NCI-H2029 (cell line): Measurements from ENCODE around the gene INO80E.
"Not testable (repeated sequence)": the region's sequence is repeated elsewhere in the genome, so short reads cannot be mapped to it uniquely, and the experiment has no call there.

Experiments used
- DNase-seq: peaks from one replicate; lab custom pipeline; 2025; lab: John Stamatoyannopoulos, UW

Gene INO80E

GRCh38 chr16:30031477-30031918 lies 35.5 kb downstream of the INO80E start:
- no peak for DNase-seq

DNA sequence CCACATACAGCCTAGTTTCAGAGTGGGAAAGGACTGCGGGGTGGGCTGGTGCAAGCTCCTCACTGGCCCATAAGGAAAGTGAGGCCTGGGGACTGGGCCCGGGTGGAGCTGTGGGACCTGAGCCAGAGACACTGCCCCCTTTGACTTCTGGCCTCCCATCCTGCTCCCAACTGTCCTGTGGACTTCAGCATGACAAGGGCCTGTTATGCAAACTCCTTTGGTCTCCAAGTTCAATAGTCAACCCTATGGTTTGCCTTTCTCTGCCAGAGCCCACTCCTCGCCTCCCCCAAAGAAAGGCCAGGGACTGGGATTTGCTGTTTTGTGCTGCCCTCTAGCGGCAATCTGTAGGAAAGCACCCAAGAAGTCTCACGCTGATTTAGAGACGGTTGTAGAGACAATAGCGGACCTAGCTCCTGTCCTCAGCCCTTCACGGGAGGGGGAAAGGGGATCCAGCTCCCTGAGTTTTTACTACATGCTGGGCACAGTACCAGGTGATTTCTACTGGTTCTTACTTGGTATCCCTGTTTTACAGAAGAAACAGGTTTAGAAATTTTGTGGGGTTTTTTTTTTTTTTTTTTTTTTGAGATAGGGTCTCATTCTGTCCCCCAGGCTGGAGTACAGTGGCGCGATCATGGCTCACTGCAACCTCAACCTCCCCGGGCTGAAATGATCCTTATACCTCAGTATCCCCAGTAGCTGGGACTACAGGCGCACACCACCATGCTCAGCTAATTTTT lies 36.2 kb downstream of the INO80E start:
- DNase-seq = peak; percentile 45

- no peak for DNase-seq
Measured at GRCh38 chr16:30033270-30033669, 37.2 kb downstream of the INO80E start.

DNA sequence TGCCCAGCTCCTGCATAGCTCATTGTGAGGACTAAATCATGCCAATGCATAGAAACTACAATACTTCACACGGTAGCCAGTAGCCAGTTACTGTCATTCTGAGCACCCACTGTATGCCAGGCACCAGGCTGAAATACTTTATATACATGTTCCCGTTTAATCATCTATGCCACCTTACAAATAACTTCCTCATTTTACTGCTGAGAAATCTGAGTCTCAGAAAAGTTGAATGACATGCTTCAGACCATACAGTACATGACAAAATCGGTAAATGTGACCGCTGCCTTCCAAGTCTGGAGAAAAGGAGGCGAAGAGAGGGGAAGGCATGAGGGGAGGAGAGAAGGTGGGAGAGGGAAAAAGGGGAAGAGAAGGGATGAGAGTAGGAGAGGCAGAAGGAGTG lies 44.2 kb downstream of the INO80E start:
- DNase-seq = no peak

GRCh38 chr16:30040690-30041089 lies 44.6 kb downstream of the INO80E start:
- not testable (repeated sequence) for DNase-seq

GRCh38 chr16:30041841-30042240 lies 45.8 kb downstream of the INO80E start:
- DNase-seq = no peak

DNA sequence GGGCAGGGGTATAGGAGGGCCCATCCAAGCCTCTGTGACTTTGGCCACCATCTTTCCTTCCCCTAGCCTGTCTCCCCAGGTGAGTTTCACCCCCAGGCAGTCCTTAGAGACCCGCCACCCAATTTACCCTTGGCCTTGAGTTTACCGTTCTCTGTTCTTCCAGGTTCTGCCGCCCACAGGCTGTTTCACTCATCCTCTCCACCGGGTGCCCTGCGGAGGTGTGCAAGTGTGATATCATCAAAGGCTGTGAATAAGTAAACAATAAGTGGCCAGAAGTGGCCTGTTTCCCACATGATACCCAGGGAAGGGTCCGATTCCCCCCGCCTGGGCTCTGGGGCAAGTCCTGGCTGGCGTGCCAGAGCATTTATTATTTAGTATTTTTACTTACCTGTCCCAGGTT lies 50.1 kb downstream of the INO80E start:
- no peak for DNase-seq

DNA sequence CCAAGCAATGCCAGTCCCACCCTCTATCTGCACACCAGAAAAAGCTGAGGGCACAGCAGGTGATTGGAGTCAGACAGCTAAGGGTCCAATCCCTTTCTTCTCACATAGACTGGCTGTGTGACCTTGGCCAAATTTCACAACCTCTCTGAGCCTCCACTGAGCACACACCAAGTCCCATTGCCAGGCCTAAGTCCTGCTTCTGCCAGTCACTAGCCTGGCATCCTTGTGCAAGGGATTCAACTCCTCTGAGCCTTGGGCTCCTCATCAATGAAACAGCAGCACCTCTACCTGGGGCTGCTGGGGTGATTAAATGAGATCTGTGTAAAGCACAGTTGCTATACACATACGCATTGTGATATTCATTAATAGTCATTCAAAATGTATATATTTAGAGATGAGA lies 50.5 kb downstream of the INO80E start:
- no peak for DNase-seq

DNA sequence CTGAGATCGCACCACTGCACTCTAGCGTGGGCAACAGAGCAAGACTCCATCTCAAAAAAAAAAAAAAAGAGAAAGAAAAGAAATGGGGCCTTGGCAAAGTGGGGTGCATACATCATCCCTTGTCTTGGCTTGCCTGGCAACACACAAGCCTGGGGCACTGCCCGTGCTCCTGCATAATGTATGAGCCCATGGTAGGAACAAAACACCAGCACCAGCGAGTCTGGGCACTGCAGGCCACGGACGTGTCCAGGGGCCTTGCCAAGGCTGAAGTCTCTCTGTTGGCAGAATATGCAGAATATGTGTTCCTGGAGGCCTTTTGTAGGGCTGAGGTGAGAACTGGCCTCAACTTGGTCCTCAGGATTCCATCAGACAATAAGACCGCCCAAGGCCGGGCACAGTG lies 53.8 kb downstream of the INO80E start:
- DNase-seq = no peak

DNA sequence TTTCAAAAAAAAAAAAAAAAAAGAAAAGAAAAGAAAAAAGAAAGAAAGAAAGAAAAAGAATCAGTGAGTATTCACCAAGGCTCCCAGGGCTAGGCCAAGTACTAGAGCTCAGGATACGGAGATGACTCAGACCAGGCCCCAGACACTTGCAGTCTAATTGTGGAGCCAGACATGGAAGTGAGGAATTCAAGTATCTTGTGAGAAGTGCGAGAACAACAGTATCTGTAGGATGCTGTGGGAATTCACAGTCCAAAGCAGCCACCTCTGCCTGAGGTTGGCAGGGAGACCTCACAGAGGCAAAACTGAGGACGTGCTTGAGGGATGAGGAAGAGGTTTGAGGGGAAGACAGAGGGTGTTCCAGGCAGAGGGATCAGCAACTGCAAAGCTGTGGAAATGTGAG lies 55.5 kb downstream of the INO80E start:
- DNase-seq = no peak

GRCh38 chr16:30052671-30053372 lies 56.8 kb downstream of the INO80E start:
- peak; percentile 92 for DNase-seq

GRCh38 chr16:30053376-30054015 lies 57.5 kb downstream of the INO80E start:
- no peak for DNase-seq

DNA sequence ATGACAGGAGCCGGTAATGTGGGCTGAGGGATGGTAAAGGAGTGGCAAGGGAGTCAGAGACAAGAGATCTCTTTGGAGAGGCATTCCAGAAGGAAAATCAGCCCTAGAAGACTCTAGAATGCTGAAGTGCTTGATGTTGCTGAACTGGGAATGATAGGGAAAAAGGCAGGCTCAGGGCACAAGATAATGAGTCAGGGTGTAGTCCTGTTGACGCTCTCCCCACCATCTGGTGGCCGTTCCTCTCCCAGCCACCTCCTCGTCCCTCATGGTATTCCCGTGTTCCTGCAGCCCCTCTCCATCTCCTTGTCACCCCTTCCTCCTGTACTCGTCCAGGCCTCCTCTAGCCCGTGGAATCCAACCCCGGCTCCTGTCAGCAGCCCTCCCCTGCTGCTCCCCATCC lies 58.4 kb downstream of the INO80E start:
- no peak for DNase-seq

- no peak for DNase-seq
Measured at GRCh38 chr16:30054959-30055553, 59.0 kb downstream of the INO80E start.
